GM23248 (cell line): ENCODE data around the gene BHMT. TPM values are rescaled to one million over a fixed set of nuclear protein-coding genes. Genes with fewer than 3 reads are reported as not detected.

Experiments
- DNase-seq: peaks from one replicate; pipeline ENCODE4 v3.0.0-alpha.2; 2015
- H2AFZ ChIP-seq: fragments of 200-600 bp; sonication (generic); 2 replicates; pipeline ENCODE4 v1.6.1; 2016; ENCODE audit warnings: antibody characterized with exemption
- H3F3A ChIP-seq: fragments of 200-600 bp; sonication (generic); 2 replicates; pipeline ENCODE4 v1.6.1; 2016; ENCODE audit warnings: mild to moderate bottlenecking, antibody characterized with exemption, mixed run types; ENCODE audit not compliant: insufficient read depth
- H3K27ac ChIP-seq: fragments of 200-600 bp; sonication (generic); 2 replicates; pipeline ENCODE4 v1.5.1; 2016; ENCODE audit warnings: mild to moderate bottlenecking
- H3K27me3 ChIP-seq: fragments of 200-600 bp; sonication (generic); replicated peaks from 2 replicates; pipeline ENCODE4 v1.6.1; 2016; ENCODE audit warnings: mild to moderate bottlenecking; ENCODE audit not compliant: insufficient read depth
- H3K36me3 ChIP-seq: fragments of 200-600 bp; sonication (generic); 2 replicates; pipeline ENCODE4 v1.6.1; 2016; ENCODE audit warnings: low read depth, mild to moderate bottlenecking
- H3K4me1 ChIP-seq: fragments of 200-600 bp; sonication (generic); 2 replicates; pipeline ENCODE4 v1.6.1; 2016; ENCODE audit warnings: mild to moderate bottlenecking; ENCODE audit not compliant: insufficient read depth
- H3K4me2 ChIP-seq: fragments of 200-600 bp; sonication (generic); one replicate; pipeline ENCODE4 v1.6.1; 2016; ENCODE audit warnings: mild to moderate bottlenecking; ENCODE audit not compliant: unreplicated experiment
- H3K4me3 ChIP-seq: fragments of 200-600 bp; sonication (generic); 2 replicates; pipeline ENCODE4 v1.5.1; 2016; ENCODE audit warnings: mild to moderate bottlenecking
- H3K79me2 ChIP-seq: fragments of 200-600 bp; sonication (generic); 2 replicates; pipeline ENCODE4 v1.6.1; 2016; ENCODE audit warnings: mild to moderate bottlenecking; ENCODE audit not compliant: insufficient read depth
- H3K9ac ChIP-seq: fragments of 200-600 bp; sonication (generic); 2 replicates; pipeline ENCODE4 v1.6.1; 2016; ENCODE audit warnings: mild to moderate bottlenecking
- H3K9me2 ChIP-seq: fragments of 200-600 bp; sonication (generic); 2 replicates; pipeline ENCODE4 v1.6.1; 2016; ENCODE audit warnings: mixed run types, mild to moderate bottlenecking, moderate library complexity; ENCODE audit not compliant: insufficient read depth
- H3K9me3 ChIP-seq: fragments of 200-600 bp; sonication (generic); one replicate; pipeline ENCODE4 v1.6.1; 2017; ENCODE audit warnings: low read depth
- H4K20me1 ChIP-seq: fragments of 200-600 bp; sonication (generic); 2 replicates; pipeline ENCODE4 v1.6.0; 2016; ENCODE audit not compliant: insufficient read depth
- EZH2 ChIP-seq: fragments of 200-600 bp; sonication (generic); IDR thresholded peaks from 2 replicates; pipeline ENCODE4 v1.6.1; 2018; ENCODE audit warnings: antibody characterized with exemption, mild to moderate bottlenecking; ENCODE audit not compliant: insufficient read depth, poor library complexity, severe bottlenecking
- EZH2phosphoT487 ChIP-seq: fragments of 200-600 bp; sonication (generic); IDR thresholded peaks from 2 replicates; pipeline ENCODE4 v1.6.1; 2018; ENCODE audit warnings: antibody characterized with exemption, moderate library complexity, mild to moderate bottlenecking, low read depth; ENCODE audit not compliant: insufficient read depth
- WGBS, 2 experiments: methylation state at CpG; one replicate each; pipeline ENCODE4 v1.1.6; 2015 to 2017; ENCODE audit warnings: low lambda C conversion rate in 2 of 2, low coverage in 1 of 2; ENCODE audit errors: missing lambda C conversion rate in 2 of 2; 5-methylcytosine and 5-hydroxymethylcytosine counted together
- in situ Hi-C: fragments of 300-500 bp; cut with MboI; formaldehyde crosslinking; loops from 2 replicates; pipeline ENCODE4 v1.15.0; 2020
- polyA plus RNA-seq: library from polyadenylated mRNA; unstranded; fragments of >200 nt; fragmentation: Nextera tagmentation; extraction: Ambion mirVana; gene quantifications from 2 replicates; pipeline ENCODE4 v1.2.1, GENCODE V29; 2016
- total RNA-seq: library from RNA; depleted of rRNA; stranded (reverse); fragments of >200 nt; shearing (Covaris generic); gene quantifications from 2 replicates; pipeline ENCODE4 v1.2.3, GENCODE V29; 2014

BHMT gene
- total and polyA plus RNA-seq, 2 experiments from 2014 or later = not detected

DNA sequence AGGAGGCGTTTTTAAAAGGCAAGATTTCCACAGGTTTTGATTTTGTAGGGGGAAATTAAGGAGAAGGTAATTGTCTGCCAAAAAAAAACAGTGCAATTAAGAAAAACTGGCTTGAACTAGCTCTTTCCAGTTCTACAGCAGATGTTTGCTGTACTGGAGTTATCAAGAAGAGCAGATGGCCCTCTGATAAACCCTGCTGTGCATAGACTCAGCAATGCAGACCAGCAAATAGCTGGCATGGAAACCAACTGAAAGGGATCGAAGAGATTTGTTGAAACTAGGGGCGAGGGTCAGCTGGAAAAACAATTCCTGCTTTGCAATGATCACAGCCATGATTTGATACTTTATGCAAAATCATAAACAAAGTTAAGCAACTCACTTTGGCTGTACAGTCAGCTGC is 17.8 kb upstream of the BHMT start:
- Histone ChIP-seq H3K27me3 (no peaks in the 10 kb centered on the region), H4K20me1 (no peaks in the 10 kb centered on the region), H3K36me3 (no peaks in the 10 kb centered on the region), H3K4me1 (no peaks in the 10 kb centered on the region), H3K27ac (no peak overlapping the region), H3K9me3 (no peaks in the 10 kb centered on the region), H2AFZ (no peak overlapping the region), H3K4me3 (no peak overlapping the region), H3K4me2 (no peak overlapping the region), H3K79me2 (no peaks in the 10 kb centered on the region), H3K9me2 (no peaks in the 10 kb centered on the region), H3F3A (no peaks in the 10 kb centered on the region), H3K9ac (no peak overlapping the region)
- 64 to 71% methylated on average over 3 of the region's 3 CpGs for WGBS, 2 experiments
- TF ChIP-seq EZH2phosphoT487 (no peak), EZH2 (no peak)
- DNase-seq = no peak
- in situ Hi-C loops = no loop called here

DNA sequence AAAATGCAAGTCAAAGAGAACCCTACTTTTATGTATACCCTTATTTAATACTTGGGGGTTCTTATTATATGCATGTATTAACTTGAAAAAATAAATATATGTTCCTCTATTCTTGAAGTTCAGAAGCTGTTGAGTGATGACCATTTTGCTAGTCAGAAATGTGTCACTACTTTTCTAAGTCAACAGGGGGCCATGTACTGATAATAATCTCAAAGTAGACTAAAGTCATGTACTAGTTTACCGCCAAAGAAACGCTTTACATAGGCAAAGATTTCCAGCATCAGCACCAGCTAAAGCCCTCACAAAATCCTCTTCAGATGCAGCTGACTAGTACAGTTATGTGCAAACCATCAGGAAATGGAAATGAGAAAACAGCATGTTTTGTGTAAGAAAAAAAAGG is 5.7 kb upstream of the BHMT start:
- Histone ChIP-seq H3K9me2 (no peaks in the 10 kb centered on the region), H3K79me2 (no peaks in the 10 kb centered on the region), H3K27me3 (no peaks in the 10 kb centered on the region), H3K4me1 (no peaks in the 10 kb centered on the region), H3F3A (0 out of 2 replicates have a peak, but pooled peaks cover 6% of the 10 kb centered on the region), H3K9me3 (no peaks in the 10 kb centered on the region), H3K9ac (no peak overlapping the region), H3K36me3 (no peaks in the 10 kb centered on the region), H3K27ac (no peak overlapping the region), H2AFZ (no peak overlapping the region), H4K20me1 (no peaks in the 10 kb centered on the region), H3K4me3 (no peak overlapping the region), H3K4me2 (no peak overlapping the region)
- TF ChIP-seq EZH2 (no peak), EZH2phosphoT487 (no peak)
- WGBS, 2 experiments = 97% methylated on average over 2 of the region's 2 CpGs
- DNase-seq = no peak
- in situ Hi-C loops = no loop called here

DNA sequence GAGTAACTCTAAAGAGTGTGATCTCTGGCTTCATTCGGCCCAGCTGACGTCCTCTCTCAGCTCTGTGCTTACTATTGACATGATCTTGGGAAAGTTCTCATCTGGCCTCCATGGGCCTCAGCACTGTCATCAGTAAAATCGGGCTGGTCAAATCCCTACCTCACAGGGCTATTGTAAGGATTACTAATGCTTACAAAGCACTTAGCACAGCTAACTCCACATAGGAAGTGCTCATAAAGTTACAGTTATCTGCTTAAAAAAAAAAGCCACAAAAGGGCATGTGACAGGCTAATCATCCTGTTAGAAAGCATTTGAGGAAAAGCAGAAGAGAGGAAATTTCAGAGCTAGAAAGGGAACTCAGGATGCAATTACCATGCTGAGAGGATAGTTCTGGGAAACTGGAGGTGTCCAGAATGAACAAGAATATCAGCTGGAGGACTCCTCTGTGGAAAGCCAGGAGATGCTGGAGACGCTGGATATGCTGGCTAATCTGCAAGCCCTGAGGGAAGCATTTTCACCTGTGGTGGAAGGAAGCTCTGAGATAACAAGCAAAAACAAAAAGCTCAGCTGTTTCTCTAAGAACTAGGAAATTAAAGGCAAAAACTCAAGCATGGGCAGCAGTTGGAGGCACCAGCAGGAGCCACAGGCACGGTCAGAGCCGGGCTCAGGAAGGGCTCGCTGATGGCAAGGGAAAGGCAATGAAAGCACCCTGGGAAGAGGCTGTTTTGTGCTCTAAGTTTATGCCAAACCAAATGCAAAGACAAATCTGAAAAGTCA is 4.4 kb upstream of the BHMT start:
- Histone ChIP-seq H3K79me2 (no peaks in the 10 kb centered on the region), H3K4me3 (no peak overlapping the region), H3K27me3 (peaks cover 10% of the 10 kb centered on the region), H3K36me3 (no peaks in the 10 kb centered on the region), H3F3A (0 out of 2 replicates have a peak, but pooled peaks cover 6% of the 10 kb centered on the region), H3K9me3 (no peaks in the 10 kb centered on the region), H3K9me2 (no peaks in the 10 kb centered on the region), H3K4me2 (no peak overlapping the region), H3K4me1 (no peaks in the 10 kb centered on the region), H4K20me1 (no peaks in the 10 kb centered on the region), H2AFZ (no peak overlapping the region), H3K27ac (no peak overlapping the region), H3K9ac (no peak overlapping the region)
- peak; percentile 47 for DNase-seq
- in situ Hi-C loops = no loop called here
- TF ChIP-seq EZH2phosphoT487 (no peak), EZH2 (no peak)
- WGBS, 2 experiments = 86 to 88% methylated on average over 7 of the region's 7 CpGs

DNA sequence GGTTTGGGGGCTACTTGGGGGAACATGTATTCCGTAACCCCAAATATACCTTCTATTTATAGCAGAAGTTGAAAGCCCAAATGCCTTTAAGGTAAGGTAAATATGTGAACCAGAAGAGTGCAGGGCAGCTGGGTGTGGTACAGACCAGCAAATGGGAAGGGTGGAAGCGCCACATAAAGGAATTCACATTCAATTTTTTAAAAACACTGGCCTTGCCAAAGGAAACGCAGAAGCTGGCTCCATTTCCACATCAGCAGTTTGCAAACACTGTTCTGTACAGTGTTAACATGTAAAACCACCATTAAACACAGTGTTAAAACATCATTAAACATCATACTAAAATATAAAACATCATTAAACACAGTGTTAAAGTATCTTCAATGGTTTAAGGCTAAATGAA is 3.5 kb upstream of the BHMT start:
- no peak overlapping the region for H2AFZ ChIP-seq
- H3K9ac ChIP-seq = no peak overlapping the region
- in situ Hi-C loops = no loop called here
- 0 out of 2 replicates have a peak, but pooled peaks cover 6% of the 10 kb centered on the region for H3F3A ChIP-seq
- H3K9me3 ChIP-seq = no peaks in the 10 kb centered on the region
- DNase-seq = no peak
- WGBS, 2 experiments = 55 to 64% methylated on average over 3 of the region's 3 CpGs
- H3K9me2 ChIP-seq = no peaks in the 10 kb centered on the region
- no peak overlapping the region for H3K27ac ChIP-seq
- H4K20me1 ChIP-seq = no peaks in the 10 kb centered on the region
- no peaks in the 10 kb centered on the region for H3K36me3 ChIP-seq
- H3K4me3 ChIP-seq = no peak overlapping the region
- H3K79me2 ChIP-seq = no peaks in the 10 kb centered on the region
- H3K4me1 ChIP-seq = no peaks in the 10 kb centered on the region
- TF ChIP-seq EZH2 (no peak), EZH2phosphoT487 (no peak)
- H3K4me2 ChIP-seq = no peak overlapping the region
- H3K27me3 ChIP-seq = peaks cover 19% of the 10 kb centered on the region
